ENCODE results near the gene ARHGEF25.
"Not testable (repeated sequence)": the region's sequence is repeated elsewhere in the genome, so short reads cannot be mapped to it uniquely, and the experiment has no call there.

Gene ARHGEF25

DNA sequence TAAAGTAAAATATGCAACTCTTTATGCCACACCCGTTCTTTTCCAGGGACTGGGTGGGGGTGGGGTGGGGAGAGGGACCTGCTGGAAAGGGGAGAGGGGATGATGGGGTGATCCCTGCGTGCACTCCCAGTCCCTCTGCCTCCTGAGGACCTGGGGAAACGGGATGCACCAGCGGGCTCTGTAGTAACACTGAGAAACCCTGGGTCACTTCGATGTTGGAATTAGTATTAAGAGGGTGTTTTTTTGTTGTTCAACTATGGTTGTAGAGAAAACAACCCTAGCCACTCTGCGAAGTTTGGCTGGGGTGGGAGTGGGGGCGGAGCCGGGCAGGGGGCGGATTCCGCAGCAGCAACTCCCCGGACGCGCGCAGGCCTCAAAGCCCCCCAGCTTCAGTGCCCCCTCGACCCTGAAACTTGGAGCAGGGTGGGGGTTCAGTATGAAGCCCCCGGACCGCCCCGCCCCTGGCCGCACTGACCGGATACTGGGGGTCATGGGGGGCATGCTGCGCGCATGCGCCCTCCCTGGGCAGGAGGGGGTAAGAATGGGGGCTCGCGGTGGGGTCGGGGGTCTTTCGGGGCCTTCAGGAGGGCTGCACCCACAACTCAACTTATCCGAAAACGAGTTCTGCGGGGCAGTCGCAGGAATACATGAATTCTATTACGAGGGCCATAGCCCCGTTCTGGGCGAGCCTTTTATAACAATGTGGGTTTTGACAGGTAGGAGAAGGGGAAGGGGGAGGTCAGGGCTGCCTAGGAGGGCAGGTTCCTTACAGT lies 1.3 kb upstream of the ARHGEF25 start:
- no peak for DNase-seq

DNA sequence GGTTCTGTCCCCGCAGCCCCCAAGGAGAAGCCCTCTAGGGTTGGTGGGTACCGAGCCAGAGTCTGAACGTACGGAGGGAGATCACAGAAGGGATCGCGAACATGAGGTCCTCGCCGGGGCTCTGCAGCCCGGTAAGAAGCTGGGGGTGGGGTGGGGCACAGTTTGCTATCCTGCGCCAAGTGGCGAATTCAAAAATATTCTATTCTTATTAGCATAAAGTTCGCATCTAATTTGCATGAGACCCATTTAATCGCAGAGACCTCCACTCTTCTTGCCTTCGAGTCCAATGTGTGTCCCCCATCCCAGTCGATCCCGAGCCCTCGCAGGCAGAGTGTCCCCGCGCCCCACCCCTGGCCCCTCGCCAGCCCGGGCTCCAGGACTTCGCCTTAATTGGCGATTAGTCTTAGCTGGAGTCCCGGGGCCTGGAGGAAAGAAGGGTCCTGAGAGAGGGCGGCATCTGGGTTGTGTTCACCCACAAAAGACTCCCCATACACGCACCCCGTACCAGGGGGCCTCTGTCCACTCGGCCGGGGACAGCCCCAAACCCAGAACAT lies 604 bp upstream of the ARHGEF25 start:
- DNase-seq, result peak in 1 of 4 experiments; percentile 12

DNA sequence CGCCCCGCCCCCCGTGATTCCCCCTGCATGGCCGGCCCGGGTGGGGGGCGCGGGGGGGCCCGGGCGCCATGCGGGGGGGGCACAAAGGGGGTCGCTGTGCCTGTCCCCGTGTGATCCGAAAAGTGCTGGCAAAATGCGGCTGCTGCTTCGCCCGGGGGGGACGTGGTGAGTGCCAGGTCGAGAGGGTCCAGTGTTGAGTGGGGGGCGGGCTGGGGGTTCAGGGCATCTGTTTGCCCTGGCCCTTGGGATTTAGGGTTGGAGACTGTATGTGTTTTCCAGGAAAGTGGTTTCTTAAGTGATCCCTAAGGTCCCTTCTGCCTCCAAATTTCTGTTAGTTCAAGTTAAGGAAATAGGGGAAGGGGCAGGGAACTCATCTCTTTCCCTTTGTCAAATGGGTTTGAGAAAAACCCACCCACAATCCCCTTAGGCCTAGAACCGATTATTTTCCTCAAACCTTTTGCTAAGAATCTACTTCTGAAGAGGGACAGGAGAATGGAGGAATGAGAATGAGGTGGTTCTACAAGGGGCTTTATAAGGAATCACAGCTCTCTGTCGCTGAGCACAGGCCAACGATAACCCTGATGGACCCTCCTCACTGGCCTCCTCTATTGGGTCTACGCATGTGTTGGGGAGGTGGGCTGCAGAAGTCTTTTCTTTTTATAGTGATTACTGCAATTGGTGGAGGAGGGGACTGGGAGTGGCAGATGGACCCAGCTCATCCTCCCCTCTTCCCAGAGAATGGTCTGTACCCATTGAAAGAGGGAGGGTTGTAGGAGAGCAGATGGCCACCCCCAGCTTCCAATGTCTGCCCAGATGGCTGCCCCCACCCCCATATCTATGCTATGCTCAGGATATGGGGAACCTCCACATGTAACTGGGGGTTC lies 834 bp downstream of the ARHGEF25 start:
- no peak for DNase-seq

DNA sequence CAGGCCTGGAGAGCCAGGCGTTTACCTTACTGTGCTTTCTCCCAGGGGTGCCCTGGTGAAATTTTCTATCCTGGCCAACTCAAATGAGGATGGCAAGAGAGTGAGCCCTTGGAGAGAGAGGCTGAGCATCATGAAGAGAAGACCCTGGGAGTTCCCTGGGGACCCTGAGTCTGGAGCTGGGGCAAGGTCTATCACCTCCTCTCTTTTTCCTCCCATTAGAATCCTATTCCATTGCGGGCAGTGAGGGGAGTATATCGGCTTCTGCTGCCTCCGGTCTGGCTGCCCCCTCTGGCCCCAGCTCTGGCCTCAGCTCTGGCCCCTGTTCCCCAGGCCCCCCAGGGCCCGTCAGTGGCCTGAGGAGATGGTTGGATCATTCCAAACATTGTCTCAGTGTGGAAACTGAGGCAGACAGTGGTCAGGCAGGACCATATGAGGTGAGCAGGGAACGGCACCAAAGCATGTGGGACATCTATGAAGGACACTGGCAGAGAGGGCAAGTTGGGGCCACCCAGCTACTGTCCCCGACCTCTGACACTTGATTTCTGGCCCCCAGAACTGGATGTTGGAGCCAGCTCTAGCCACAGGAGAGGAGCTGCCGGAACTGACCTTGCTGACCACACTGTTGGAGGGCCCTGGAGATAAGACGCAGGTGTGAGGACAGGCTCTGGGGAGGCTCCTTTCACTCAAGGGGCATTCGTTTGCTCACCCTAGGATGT lies 1.6 kb downstream of the ARHGEF25 start:
- no peak for DNase-seq

DNA sequence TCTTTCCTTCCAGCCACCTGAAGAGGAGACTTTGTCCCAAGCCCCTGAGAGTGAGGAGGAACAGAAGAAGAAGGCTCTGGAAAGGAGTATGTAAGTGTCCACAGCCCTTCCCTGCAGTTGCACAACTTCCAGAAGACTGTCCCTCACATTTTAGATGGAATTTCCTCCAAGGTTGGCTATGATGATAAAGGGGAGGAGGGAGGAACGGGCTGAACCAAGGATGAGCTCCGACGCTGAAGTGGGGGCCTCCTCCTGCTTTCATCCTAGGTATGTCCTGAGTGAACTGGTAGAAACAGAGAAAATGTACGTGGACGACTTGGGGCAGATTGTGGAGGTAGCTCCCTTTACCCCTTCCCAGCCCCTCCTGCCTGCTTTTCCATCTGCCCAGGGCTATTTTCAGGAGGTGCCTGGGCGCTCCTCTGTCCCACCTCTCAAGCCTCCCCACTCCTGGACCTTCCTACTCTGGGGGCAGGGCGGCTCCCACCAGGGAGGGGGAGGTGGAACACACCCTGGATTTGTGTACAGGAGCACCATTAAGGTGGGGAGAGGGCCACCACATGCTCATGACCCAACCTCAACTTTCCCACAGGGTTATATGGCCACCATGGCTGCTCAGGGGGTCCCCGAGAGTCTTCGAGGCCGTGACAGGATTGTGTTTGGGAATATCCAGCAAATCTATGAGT lies 2.3 kb downstream of the ARHGEF25 start:
- DNase-seq, result no peak

DNA sequence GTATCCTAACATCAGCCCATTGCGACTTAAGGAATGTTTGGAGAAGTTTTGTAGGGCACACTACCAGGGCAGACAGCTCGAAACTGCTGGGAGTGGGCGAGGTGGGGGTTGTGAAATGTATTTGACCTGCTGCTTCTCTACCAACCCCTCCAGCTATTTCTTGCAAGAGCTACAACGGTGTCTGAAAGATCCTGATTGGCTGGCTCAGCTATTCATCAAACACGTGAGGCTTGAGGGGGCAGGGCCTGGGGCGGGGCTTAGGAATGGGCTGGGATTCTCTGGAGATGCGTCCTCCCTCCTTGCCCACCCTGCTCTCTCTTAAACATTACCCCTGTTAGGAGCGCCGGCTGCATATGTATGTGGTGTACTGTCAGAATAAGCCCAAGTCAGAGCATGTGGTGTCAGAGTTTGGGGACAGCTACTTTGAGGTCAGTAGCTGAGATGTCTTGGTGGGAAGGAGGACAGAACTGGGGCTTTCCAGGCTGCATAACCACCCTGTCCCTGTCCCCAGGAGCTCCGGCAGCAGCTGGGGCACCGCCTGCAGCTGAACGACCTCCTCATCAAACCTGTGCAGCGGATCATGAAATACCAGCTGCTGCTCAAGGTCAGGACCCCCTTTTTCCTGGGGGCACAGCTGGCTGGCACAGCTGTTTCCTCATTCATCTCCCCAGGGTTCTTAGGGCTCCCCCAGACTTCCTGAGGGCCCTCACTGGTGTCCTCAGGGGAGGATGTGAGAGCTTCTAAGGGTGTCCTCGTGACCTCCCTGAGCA lies 3.1 kb downstream of the ARHGEF25 start:
- no peak for DNase-seq

DNA sequence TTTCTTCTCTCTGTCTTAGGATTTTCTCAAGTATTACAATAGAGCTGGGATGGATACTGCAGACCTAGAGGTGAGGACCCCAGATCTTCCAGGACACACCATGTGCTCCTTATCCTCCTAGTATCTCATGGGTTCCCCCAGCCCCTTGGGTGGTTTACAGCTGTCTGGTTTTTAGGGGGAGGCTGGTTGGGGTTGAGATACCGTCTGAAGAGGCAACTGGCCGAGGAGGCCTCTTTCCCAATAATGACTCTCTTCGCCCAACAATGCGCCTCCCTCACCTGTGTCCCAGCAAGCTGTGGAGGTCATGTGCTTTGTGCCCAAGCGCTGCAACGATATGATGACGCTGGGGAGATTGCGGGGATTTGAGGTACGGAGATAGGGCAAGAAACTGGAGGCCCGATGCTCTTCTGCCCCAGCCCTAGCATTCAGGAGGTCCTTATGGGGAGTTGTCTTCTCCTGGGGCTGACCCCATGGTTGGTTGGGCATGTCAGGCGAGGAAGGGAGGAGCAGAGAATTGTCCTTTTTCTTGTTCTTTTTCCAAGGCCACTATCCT lies 3.8 kb downstream of the ARHGEF25 start:
- no peak for DNase-seq

DNA sequence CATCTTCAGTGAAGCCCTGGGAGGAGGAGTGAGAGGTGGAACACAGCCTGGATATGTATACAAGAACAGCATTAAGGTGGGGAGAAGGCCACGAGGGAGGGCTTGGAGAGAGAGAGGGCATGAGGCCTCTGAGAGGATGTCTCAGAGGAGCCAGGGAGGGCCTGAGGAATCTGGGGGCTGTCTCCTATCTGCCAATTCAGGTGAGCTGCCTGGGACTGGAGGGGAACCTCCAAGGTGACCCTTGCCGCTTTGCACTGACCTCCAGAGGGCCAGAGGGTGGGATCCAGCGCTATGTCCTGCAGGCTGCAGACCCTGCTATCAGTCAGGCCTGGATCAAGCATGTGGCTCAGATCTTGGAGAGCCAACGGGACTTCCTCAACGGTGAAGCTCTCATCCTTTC lies 4.4 kb downstream of the ARHGEF25 start:
- no peak for DNase-seq

DNA sequence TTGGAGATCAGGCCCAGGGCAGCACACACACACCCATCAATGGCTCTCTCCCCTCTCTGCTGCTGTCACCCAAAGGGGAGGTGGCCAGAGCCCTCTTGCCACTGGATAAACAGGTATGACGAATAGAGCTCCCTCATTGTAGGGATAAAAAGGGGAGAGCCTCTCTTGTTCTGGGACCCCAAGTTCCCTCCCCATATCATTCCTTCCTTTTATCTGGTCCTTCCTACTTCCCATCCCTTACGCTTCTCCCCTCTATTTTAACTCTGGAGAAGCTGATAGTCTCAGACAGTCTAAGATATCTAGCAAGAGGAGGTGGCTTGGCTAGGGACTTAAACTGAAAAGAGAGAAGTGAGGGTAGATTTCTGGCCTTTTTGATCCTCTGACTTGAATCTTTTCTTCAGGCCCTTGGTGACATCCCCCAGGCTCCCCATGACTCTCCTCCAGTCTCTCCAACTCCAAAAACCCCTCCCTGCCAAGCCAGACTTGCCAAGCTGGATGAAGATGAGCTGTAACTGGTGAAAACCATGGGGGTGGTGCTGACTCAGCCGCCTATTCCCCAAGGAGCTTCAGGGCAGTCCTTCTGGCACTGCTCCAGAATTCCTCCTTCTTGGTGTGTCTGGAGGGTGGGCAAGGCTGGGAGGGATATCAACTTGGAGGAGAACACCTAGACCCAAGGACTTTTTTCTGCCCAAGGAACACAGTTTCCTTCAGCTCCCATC lies 5.3 kb downstream of the ARHGEF25 start:
- DNase-seq, result no peak

DNA sequence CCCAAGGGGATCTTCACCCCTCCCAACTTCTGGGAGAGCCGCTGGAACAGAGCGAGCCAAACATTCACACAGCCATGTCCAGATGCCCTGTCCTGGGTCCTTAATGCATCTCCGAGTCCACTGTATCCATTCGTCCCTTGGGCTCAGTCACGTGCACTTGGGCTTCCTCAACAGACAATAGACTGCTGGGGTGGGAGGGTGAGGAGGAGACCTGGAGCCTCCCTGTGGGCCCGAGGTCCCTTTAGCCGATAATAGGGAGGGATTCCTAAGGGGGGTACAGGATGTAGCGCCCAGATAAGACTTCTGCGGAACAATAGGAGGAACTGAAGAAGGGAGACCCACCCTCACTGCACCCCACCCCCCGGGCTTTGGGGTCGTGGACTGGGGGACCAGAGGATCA lies 6.7 kb downstream of the ARHGEF25 start:
- DNase-seq, result no peak

DNA sequence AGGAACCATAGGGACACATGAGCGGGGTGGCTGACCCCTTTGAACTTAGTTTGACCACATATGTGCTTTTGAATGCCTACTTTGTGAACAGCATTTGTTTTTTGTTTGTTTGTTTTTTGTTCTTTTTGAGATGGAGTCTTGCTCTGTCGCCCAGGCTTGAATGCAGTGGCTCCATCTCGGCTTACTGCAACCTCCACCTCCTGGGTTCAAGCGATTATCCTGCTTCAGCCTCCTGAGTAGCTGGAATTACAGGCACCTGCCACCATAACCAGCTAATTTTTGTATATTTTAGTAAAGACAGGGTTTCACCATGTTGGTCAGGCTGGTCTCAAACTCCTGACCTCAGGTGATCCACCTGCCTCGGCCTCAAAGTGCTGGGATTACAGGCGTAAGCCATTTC lies 7.2 kb downstream of the ARHGEF25 start:
- DNase-seq, result not testable (repeated sequence)

DNA sequence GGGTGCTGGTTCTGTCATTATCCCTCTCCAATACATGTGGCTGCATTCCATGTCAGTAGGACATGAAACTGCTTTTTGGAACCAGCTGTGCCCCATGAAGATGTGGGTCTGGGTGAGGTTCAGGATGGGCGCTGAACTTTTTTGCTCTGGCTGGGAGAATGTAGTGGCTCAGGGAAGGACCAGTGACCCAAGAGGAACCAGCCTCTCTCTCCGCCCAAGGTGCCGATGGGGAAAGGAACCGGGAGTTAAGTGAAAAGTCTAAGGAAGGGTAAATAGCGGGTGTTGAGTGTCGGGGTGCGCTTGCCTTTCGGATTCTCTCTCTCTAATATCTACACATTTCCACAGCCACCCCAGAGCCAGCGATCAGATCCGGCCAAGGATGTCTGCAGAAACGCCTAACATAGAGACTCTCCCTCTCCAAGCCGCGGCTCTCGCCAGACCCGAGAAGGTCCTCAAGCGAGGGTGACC lies 7.8 kb downstream of the ARHGEF25 start:
- DNase-seq, result no peak

DNA sequence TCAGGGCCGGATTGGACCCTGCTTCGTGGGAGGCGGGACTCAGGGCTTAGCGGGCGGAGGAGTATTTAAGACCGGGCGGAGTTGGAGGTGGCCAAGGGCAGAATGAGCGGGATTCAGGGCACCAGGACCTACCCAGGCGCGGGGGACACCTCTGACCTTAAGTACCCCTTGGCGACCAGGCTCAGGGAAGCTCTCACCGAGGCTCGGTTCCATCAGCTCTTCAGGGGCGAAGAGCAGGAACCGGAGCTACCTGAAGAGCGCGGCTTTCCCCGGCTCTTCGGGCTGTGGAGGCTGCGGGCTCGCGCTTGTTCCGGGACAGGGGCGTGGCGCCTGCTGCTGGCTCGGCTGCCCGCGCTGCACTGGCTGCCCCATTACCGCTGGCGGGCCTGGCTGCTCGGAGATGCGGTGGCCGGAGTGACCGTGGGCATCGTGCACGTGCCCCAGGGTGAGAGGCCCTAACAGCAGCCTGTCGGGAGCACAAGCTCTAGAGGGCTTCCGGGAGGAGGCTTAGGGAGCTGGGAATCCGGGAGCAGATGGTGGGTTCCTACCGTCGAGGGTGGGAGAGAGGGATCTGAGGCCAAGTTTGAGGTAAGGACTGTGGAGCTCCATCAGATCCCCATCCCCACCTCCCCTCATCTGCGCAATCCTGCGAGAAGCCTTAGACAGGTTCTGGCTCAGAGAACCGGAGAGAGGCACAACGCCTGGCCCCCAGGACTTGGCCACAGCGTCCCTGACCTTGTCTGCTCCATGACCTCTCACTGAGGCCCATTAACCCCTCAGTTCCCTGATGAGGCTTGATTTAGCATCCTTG lies 8.4 kb downstream of the ARHGEF25 start:
- DNase-seq, result no peak

DNA sequence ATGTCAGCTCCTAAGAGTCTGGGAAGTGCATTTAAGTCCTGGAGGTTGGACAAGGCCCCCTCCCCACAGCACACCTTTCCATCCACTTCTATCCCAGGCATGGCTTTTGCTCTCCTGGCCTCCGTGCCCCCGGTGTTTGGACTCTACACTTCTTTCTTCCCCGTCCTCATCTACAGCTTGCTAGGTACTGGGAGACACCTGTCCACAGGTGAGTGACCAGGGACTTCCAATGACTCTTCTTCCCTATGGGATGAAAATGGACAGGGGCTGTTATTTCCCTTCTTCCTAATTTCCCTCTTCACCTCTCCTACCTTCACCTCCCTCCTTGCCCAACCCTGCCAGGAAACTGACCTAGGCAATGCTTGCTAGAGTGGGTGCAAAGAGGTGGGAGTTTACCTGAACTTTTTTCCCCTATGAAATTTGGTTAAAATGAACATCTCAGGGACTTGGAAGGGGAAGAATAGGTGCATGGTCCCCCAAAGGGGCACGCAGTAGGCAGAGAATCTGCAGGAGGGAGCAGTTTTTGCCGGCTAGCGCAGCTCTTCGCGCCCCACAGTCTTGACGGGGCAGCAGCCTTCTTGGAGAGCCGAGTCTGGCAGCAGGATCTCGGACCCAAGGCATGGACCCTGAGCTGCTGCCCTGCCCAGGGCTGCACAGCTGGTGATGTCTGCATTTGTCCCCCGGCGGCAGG lies 9.2 kb downstream of the ARHGEF25 start:
- DNase-seq, result no peak

DNA sequence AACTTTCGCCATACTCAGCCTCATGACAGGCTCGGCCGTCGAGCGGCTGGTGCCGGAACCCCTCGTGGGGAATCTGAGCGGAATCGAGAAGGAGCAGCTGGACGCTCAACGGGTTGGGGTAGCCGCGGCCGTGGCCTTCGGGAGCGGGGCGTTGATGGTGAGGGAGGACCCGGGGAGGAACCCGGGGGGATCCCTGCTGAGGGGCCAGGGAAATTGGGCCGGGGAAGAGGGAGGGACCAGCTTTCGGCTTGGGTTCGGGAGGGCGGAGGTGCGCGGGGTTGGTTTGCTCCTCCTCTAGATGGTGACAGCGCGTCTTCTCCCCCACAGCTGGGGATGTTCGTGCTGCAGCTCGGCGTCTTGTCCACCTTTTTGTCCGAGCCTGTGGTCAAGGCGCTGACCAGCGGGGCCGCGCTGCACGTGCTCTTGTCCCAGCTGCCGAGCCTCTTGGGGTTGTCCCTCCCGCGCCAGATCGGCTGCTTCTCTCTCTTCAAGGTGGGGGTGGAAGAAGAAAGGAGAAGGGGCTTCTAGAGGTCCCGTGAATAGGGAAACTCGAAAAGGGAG lies 9.8 kb downstream of the ARHGEF25 start:
- DNase-seq, result no peak

DNA sequence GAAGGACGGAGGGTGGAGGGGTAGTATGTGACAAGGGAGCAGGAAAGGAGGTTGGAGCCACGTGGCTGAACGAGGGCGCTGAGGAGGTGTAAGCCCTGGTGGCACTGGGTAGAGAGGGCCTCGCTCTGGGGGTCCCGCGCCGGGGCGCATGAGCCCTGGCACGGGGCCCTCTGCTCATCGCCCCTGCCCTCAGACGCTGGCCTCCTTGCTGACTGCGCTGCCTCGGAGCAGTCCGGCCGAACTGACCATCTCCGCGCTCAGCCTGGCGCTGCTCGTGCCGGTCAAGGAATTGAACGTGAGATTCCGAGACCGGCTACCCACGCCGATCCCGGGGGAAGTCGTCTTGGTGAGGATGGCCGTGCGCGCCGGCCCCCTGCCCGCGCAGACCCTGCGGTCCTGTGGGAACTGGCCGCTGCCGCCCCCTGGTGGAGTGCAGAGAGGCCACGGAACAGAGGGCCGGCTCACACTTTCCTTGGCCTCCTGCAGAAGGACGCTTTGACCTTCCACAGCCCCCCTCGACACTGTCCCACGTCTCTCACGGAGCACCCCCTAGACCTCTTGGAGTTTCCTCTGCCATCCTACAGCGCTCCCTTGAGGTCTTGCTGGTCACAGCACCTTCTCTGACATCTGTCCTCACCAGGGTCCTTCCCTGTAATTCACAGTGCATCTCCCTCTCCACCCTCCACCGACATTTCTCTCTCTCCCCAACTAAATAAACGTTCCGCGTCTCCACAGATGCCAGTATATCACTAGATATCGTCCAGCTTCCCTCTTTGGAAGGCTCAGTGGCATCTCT lies 10.5 kb downstream of the ARHGEF25 start:
- DNase-seq, result peak in 3 of 4 experiments; percentile 26 to 57 (median 32)

DNA sequence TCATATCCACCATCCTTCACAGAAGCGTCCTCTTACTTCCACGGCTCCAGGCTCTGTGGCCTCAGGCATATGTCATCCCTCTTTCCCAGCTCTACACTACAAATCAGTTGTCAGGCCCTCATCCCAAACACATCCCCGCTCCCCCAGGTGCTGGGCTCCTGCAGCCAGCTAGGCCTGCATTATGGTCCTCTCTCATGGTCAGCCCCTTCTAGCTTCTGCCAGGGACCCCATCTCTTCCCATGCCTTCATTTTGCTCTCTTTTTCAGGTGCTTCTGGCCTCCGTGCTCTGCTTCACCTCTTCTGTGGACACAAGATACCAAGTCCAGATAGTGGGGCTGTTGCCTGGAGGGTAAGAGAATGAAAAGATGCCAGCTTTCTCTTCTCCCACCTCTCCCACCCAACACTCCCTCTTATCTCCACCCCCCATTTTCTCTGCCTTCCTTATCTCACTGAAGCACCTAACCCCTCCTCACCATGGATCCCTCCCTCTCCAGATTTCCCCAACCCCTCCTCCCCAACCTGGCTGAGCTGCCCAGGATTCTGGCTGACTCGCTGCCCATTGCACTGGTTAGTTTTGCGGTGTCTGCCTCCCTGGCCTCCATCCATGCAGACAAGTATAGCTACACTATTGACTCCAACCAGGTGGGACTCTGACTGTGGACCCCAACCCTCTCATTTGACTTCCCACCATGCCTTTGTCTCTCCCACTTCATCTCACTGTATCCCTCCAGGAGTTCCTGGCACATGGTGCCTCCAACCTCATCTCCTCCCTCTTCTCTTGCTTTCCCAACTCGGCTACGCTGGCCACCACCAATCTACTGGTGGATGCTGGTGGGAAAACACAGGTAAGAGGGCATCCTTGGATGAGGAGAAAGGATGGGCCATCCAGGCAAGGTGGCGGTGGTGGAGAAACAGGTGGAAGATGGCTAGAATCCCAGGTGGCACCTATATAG lies 11.3 kb downstream of the ARHGEF25 start:
- DNase-seq, result no peak

All from activated naive CD4-positive, alpha-beta T cell (primary cell).